Hepatocyte (in vitro differentiated cells): Measurements from ENCODE around the gene GPC5.

Source experiments
- CTCF ChIP-seq: fragments of 200-600 bp; sonication (generic); IDR thresholded peaks from 2 replicates; pipeline ENCODE4 v1.5.1; 2016; ENCODE audit warnings: antibody characterized with exemption, mild to moderate bottlenecking; ENCODE audit not compliant: poor library complexity
- EZH2 ChIP-seq: fragments of 200-600 bp; sonication (generic); IDR thresholded peaks from 2 replicates; pipeline ENCODE4 v1.6.1; 2016; ENCODE audit warnings: antibody characterized with exemption, mild to moderate bottlenecking, borderline replicate concordance

GRCh38 chr13:92613921-92614320, 1215.5 kb downstream of the GPC5 start:
- TF ChIP-seq CTCF (no peak), EZH2 (no peak)
